Stomach (tissue), 9 donors: ENCODE data around the gene CKLF. TPM values are rescaled to one million over a fixed set of nuclear protein-coding genes. Genes with fewer than 3 reads are reported as not detected.

Experiments used
- DNase-seq, 2 donors: peaks; one replicate each; pipeline versions ENCODE4 v3.0.0 to v3.0.0-alpha.2; 2013 to 2019
- H3K27ac ChIP-seq, 5 donors: fragments of 200-600 bp in 4 of 5; sonication (generic) in 4 of 5; one replicate each; pipeline ENCODE4 v1.5.1; 2013 to 2019; ENCODE audit warnings: mild to moderate bottlenecking in 1 of 5, moderate library complexity in 1 of 5
- H3K27me3 ChIP-seq, 3 donors: fragments of 200-600 bp; sonication (generic); one replicate each; pipeline ENCODE4 v1.5.1; 2017 to 2019; ENCODE audit warnings: mixed run types in 1 of 3
- H3K36me3 ChIP-seq, 4 donors: fragments of 200-600 bp; sonication (generic); 1 replicate in 3 of 4; 2 replicates in 1 of 4; pipeline ENCODE4 v1.5.1; 2016 to 2019
- H3K4me1 ChIP-seq, 4 donors: fragments of 200-600 bp; sonication (generic); one replicate each; pipeline ENCODE4 v1.5.1; 2016 to 2019
- H3K4me3 ChIP-seq, 4 donors: fragments of 200-600 bp; sonication (generic) in 3 of 4; one replicate each; pipeline ENCODE4 v1.5.1; 2016 to 2019; ENCODE audit warnings: mild to moderate bottlenecking in 1 of 4
- H3K9me3 ChIP-seq, 4 donors: fragments of 200-600 bp; sonication (generic); one replicate each; pipeline ENCODE4 v1.5.1; 2016 to 2019
- CTCF ChIP-seq, 7 experiments: fragments of 450-650 bp in 4 of 7; fragments of 200-600 bp in 3 of 7; sonication (generic) in 3 of 7; IDR thresholded peaks; one replicate each; pipeline ENCODE4 v1.5.1; 2016 to 2019; ENCODE audit warnings: antibody characterized with exemption in 7 of 7, control low read depth in 2 of 7, mild to moderate bottlenecking in 1 of 7
- EP300 ChIP-seq: sonication (generic); formaldehyde crosslinking; IDR thresholded peaks from one replicate; pipeline ENCODE4 v1.6.1; 2017; ENCODE audit warnings: antibody characterized with exemption
- POLR2A ChIP-seq, 4 donors: fragments of 450-650 bp; IDR thresholded peaks; one replicate each; pipeline ENCODE4 v1.6.1; 2016; ENCODE audit warnings: antibody characterized with exemption in 4 of 4, control low read depth in 2 of 4, mild to moderate bottlenecking in 1 of 4, moderate library complexity in 1 of 4
- POLR2AphosphoS5 ChIP-seq, 3 donors: sonication (generic); formaldehyde crosslinking; IDR thresholded peaks; one replicate each; pipeline ENCODE4 v1.6.1; 2016; ENCODE audit warnings: antibody characterized with exemption in 3 of 3
- WGBS, 5 donors: extraction: QIAGEN DNeasy Blood & Tissue Kit in 3 of 5; methylation state at CpG; one replicate each; pipeline versions ENCODE4 v1.1.5 to v1.1.7; 2013 to 2018; 5-methylcytosine and 5-hydroxymethylcytosine counted together
- intact Hi-C: fragments of 100-400 bp; cut with DNase I; formaldehyde crosslinking; loops from one replicate; pipeline ENCODE4 v1.15.1; 2023; ENCODE audit warnings: low total_unique reads
- polyA plus RNA-seq, 3 donors: library from polyadenylated mRNA; stranded (reverse); fragments of 200-250 nt; gene quantifications; one replicate each; pipeline ENCODE4 v1.2.3, GENCODE V29; 2013
- total RNA-seq, 5 donors: library from RNA; depleted of rRNA; stranded (reverse); fragments of >200 nt; gene quantifications; one replicate each; pipeline versions ENCODE4 v1.1.0 to v1.2.3, GENCODE V29; 2014 to 2016
- donor health status: healthy with polysubstance abuse.
- donor health status: Bipolar disorder and iron deficiency.
- donor health status: healthy.

Gene CKLF
- total and polyA plus RNA-seq, 8 donors: 4.1 to 35.7 (median 25.2) TPM; not detected in 1

- TF ChIP-seq EP300 (no peak), CTCF (IDR thresholded peaks at IDR 0.05) (no peak), POLR2A (IDR thresholded peaks at IDR 0.05) (no peak), POLR2AphosphoS5 (IDR thresholded peaks at IDR 0.05) (no peak)
- Histone ChIP-seq H3K4me3 (no peak overlapping the region), H3K27ac (no peak overlapping the region), H3K36me3 (peaks cover 15 to 41% (median 33%) of the 10 kb centered on the region in 4 donors), H3K27me3 (no peaks in the 10 kb centered on the region), H3K9me3 (no peaks in the 10 kb centered on the region), H3K4me1 (peaks cover 0 to 16% (median 0%) of the 10 kb centered on the region in 4 donors)
- intact Hi-C loops: no loop called here
- no peak for DNase-seq
- WGBS, 5 donors: 84 to 96% (median 94%) methylated on average over 2 of the region's 2 CpGs
These were observed 16.0 kb downstream of the CKLF start for GRCh38 chr16:66568355-66568754.

GRCh38 chr16:66569131-66569530 lies 16.8 kb downstream of the CKLF start:
- Histone ChIP-seq H3K4me1 (peaks cover 0 to 16% (median 0%) of the 10 kb centered on the region in 4 donors), H3K9me3 (no peaks in the 10 kb centered on the region), H3K36me3 (peaks cover 15 to 33% (median 29%) of the 10 kb centered on the region in 4 donors), H3K4me3 (no peak overlapping the region), H3K27ac (no peak overlapping the region), H3K27me3 (no peaks in the 10 kb centered on the region)
- 90 to 98% (median 97%) methylated on average over 1 of the region's 1 CpG for WGBS, 5 donors
- no peak for DNase-seq
- TF ChIP-seq EP300 (no peak), POLR2A (IDR thresholded peaks at IDR 0.05) (no peak), POLR2AphosphoS5 (IDR thresholded peaks at IDR 0.05) (no peak)
- intact Hi-C loops: no loop called here

GRCh38 chr16:66569827-66570405 lies 17.5 kb downstream of the CKLF start:
- WGBS, 5 donors: 48 to 59% (median 52%) methylated on average over 3 of the region's 3 CpGs
- Histone ChIP-seq H3K9me3 (no peaks in the 10 kb centered on the region), H3K4me3 (no peak overlapping the region), H3K36me3 (peaks cover 15 to 26% (median 24%) of the 10 kb centered on the region in 4 donors), H3K27ac (no peak overlapping the region), H3K27me3 (no peaks in the 10 kb centered on the region), H3K4me1 (peaks cover 0 to 16% (median 0%) of the 10 kb centered on the region in 4 donors)
- no peak for TF ChIP-seq CTCF (IDR thresholded peaks at IDR 0.05)
- no peak for TF ChIP-seq POLR2A (IDR thresholded peaks at IDR 0.05)
- TF ChIP-seq POLR2AphosphoS5 (IDR thresholded peaks at IDR 0.05): no peak
- no peak for TF ChIP-seq EP300
- DNase-seq: peak in 1 of 2 donors; percentile 21
- intact Hi-C loops: no loop called here

GRCh38 chr16:66572356-66572755 lies 20.0 kb downstream of the CKLF start:
- Histone ChIP-seq H3K4me1 (peaks cover 0 to 16% (median 0%) of the 10 kb centered on the region in 4 donors), H3K9me3 (no peaks in the 10 kb centered on the region), H3K4me3 (no peak overlapping the region), H3K27ac (no peak overlapping the region), H3K36me3 (peaks cover 0 to 1% (median under 1%) of the 10 kb centered on the region in 4 donors), H3K27me3 (no peaks in the 10 kb centered on the region)
- 65 to 83% (median 67%) methylated on average over 2 of the region's 2 CpGs for WGBS, 5 donors
- intact Hi-C loops: no loop called here
- TF ChIP-seq EP300: no peak
- TF ChIP-seq POLR2A (IDR thresholded peaks at IDR 0.05): no peak
- TF ChIP-seq POLR2AphosphoS5 (IDR thresholded peaks at IDR 0.05): no peak
- TF ChIP-seq CTCF (IDR thresholded peaks at IDR 0.05): no peak
- no peak for DNase-seq

- TF ChIP-seq POLR2AphosphoS5 (IDR thresholded peaks at IDR 0.05) (no peak), CTCF (IDR thresholded peaks at IDR 0.05) (no peak), EP300 (no peak), POLR2A (IDR thresholded peaks at IDR 0.05) (no peak)
- Histone ChIP-seq H3K9me3 (no peaks in the 10 kb centered on the region), H3K36me3 (no peaks in the 10 kb centered on the region), H3K4me1 (peaks cover 0 to 28% (median 7%) of the 10 kb centered on the region in 4 donors), H3K27ac (no peak overlapping the region), H3K27me3 (peaks cover 0 to 13% (median 7%) of the 10 kb centered on the region in 3 donors), H3K4me3 (no peak overlapping the region)
- 92 to 100% (median 96%) methylated on average over 1 of the region's 1 CpG for WGBS, 5 donors
- DNase-seq: no peak
- intact Hi-C loops: no loop called here
These were observed 21.7 kb downstream of the CKLF start for GRCh38 chr16:66574081-66574480.
